DOHH2 (cell line): ENCODE results near the gene ANK2.

Experiments used
- H3F3A ChIP-seq: fragments of 200-600 bp; sonication (generic), shearing (Covaris generic); 2 replicates; pipeline ENCODE4 v1.6.0; 2016; ENCODE audit warnings: antibody characterized with exemption, mild to moderate bottlenecking; ENCODE audit not compliant: control insufficient read depth, insufficient read depth
- H3K27ac ChIP-seq: fragments of 200-600 bp; sonication (generic); 2 replicates; pipeline ENCODE4 v1.5.1; 2014; ENCODE audit warnings: low read depth, mild to moderate bottlenecking, low read length, moderate library complexity
- H3K27me3 ChIP-seq: fragments of 200-600 bp; sonication (generic); 2 replicates; pipeline ENCODE4 v1.6.1; 2014; ENCODE audit warnings: mild to moderate bottlenecking, low read length, mixed read lengths; ENCODE audit not compliant: control insufficient read depth
- H3K36me3 ChIP-seq: fragments of 200-600 bp; sonication (generic); 2 replicates; pipeline ENCODE4 v1.6.1; 2014; ENCODE audit warnings: mild to moderate bottlenecking, low read length, moderate library complexity, mixed read lengths; ENCODE audit not compliant: control insufficient read depth
- H3K4me1 ChIP-seq: fragments of 200-600 bp; sonication (generic); 2 replicates; pipeline ENCODE4 v1.6.1; 2014; ENCODE audit warnings: mild to moderate bottlenecking, low read length, mixed read lengths; ENCODE audit not compliant: control insufficient read depth
- H3K4me2 ChIP-seq: fragments of 200-600 bp; sonication (generic); 2 replicates; pipeline ENCODE4 v1.6.0; 2014; ENCODE audit warnings: mild to moderate bottlenecking, low read length, moderate library complexity
- H3K4me3 ChIP-seq: fragments of 200-600 bp; sonication (generic); 2 replicates; pipeline ENCODE4 v1.5.1; 2014; ENCODE audit warnings: mild to moderate bottlenecking, low read length, mixed read lengths
- H3K79me2 ChIP-seq: fragments of 200-600 bp; sonication (generic); 2 replicates; pipeline ENCODE4 v1.6.1; 2014; ENCODE audit warnings: mild to moderate bottlenecking, low read length, mixed read lengths; ENCODE audit not compliant: control insufficient read depth
- H3K9me2 ChIP-seq: fragments of 200-600 bp; sonication (generic); replicated peaks from 2 replicates; pipeline ENCODE4 v1.6.1; 2014; ENCODE audit warnings: mild to moderate bottlenecking, low read length, mixed read lengths; ENCODE audit not compliant: control insufficient read depth
- H3K9me3 ChIP-seq: fragments of 200-600 bp; sonication (generic); 2 replicates; pipeline ENCODE4 v1.6.1; 2014; ENCODE audit warnings: antibody characterized with exemption, low read length, mixed read lengths; ENCODE audit not compliant: control insufficient read depth, insufficient read depth
- H4K20me1 ChIP-seq: fragments of 200-600 bp; sonication (generic); 2 replicates; pipeline ENCODE4 v1.6.0; 2014; ENCODE audit warnings: low read depth, mild to moderate bottlenecking, antibody characterized with exemption, low read length, moderate library complexity; ENCODE audit not compliant: control insufficient read depth, insufficient read depth
- CTCF ChIP-seq: fragments of 200-600 bp; sonication (generic); IDR thresholded peaks from one replicate; pipeline ENCODE4 v1.5.1; 2014; ENCODE audit warnings: antibody characterized with exemption, mild to moderate bottlenecking, low read depth, low read length; ENCODE audit not compliant: poor library complexity, severe bottlenecking
- EZH2phosphoT487 ChIP-seq: fragments of 200-600 bp; sonication (generic); IDR thresholded peaks from 2 replicates; pipeline ENCODE4 v1.6.1; 2017; ENCODE audit warnings: borderline replicate concordance, mild to moderate bottlenecking, antibody characterized with exemption, low read length, moderate library complexity, mixed read lengths

The ANK2 gene

GRCh38 chr4:113145519-113146291, 96.3 kb downstream of the ANK2 start:
- Histone ChIP-seq H3K27ac (no peak overlapping the region), H3K9me3 (no peaks in the 10 kb centered on the region), H3K27me3 (peaks cover 5% of the 10 kb centered on the region; the same call in 1 of the 2 replicates), H3K4me1 (no peaks in the 10 kb centered on the region), H3K36me3 (no peaks in the 10 kb centered on the region), H3F3A (no peaks in the 10 kb centered on the region), H3K4me2 (no peak overlapping the region), H3K79me2 (no peaks in the 10 kb centered on the region), H4K20me1 (no peaks in the 10 kb centered on the region), H3K9me2 (no peaks in the 10 kb centered on the region), H3K4me3 (no peak overlapping the region)
- no peak for TF ChIP-seq EZH2phosphoT487
- no peak for TF ChIP-seq CTCF

- Histone ChIP-seq H3K9me3 (no peaks in the 10 kb centered on the region), H3K9me2 (no peaks in the 10 kb centered on the region), H3K27me3 (peaks cover 5% of the 10 kb centered on the region; the same call in 1 of the 2 replicates), H3K27ac (no peak overlapping the region), H3K4me3 (no peak overlapping the region), H3K79me2 (no peaks in the 10 kb centered on the region), H3F3A (no peaks in the 10 kb centered on the region), H3K36me3 (no peaks in the 10 kb centered on the region), H3K4me2 (no peak overlapping the region), H4K20me1 (no peaks in the 10 kb centered on the region), H3K4me1 (no peaks in the 10 kb centered on the region)
- TF ChIP-seq EZH2phosphoT487 (no peak), CTCF (no peak)
Measured at GRCh38 chr4:113146876-113147358, 97.5 kb downstream of the ANK2 start.

GRCh38 chr4:113147498-113148111, 98.2 kb downstream of the ANK2 start:
- no peak overlapping the region for H3K4me3 ChIP-seq
- H3K36me3 ChIP-seq, result no peaks in the 10 kb centered on the region
- H3K4me1 ChIP-seq, result no peaks in the 10 kb centered on the region
- no peak for TF ChIP-seq EZH2phosphoT487
- no peak for TF ChIP-seq CTCF
- H3F3A ChIP-seq, result no peaks in the 10 kb centered on the region
- no peaks in the 10 kb centered on the region for H3K9me3 ChIP-seq
- H4K20me1 ChIP-seq, result no peaks in the 10 kb centered on the region
- no peak overlapping the region for H3K27ac ChIP-seq
- no peaks in the 10 kb centered on the region for H3K79me2 ChIP-seq
- H3K4me2 ChIP-seq, result no peak overlapping the region
- H3K9me2 ChIP-seq, result no peaks in the 10 kb centered on the region
- peaks cover 5% of the 10 kb centered on the region; the same call in 1 of the 2 replicates for H3K27me3 ChIP-seq
